NCI-H2107 treated with DMSO at 0.1 percent for 48 hours (cell line): ENCODE results near the gene JPH3.

Experiments used
- DNase-seq: peaks from one replicate; lab custom pipeline; 2025; ENCODE audit not compliant: unreplicated experiment; lab: John Stamatoyannopoulos, UW

JPH3 gene

GRCh38 chr16:87648698-87649487, 46.6 kb downstream of the JPH3 start:
- no peak for DNase-seq

- no peak for DNase-seq
These were observed 50.1 kb downstream of the JPH3 start for GRCh38 chr16:87652386-87652785.

GRCh38 chr16:87652799-87653198, 50.5 kb downstream of the JPH3 start:
- no peak for DNase-seq

- no peak for DNase-seq
These were observed 50.9 kb downstream of the JPH3 start for GRCh38 chr16:87653234-87653633.

- DNase-seq = no peak
These were observed 52.5 kb downstream of the JPH3 start for GRCh38 chr16:87654826-87655225.

- no peak for DNase-seq
These were observed 54.0 kb downstream of the JPH3 start for GRCh38 chr16:87656328-87656727.

GRCh38 chr16:87657621-87658192, 55.4 kb downstream of the JPH3 start:
- no peak for DNase-seq

- DNase-seq = no peak
These were observed 56.4 kb downstream of the JPH3 start for GRCh38 chr16:87658564-87659225.

- no peak for DNase-seq
These were observed 59.3 kb downstream of the JPH3 start for GRCh38 chr16:87661561-87661960.

- DNase-seq = no peak
These were observed 60.2 kb downstream of the JPH3 start for GRCh38 chr16:87662254-87663204.

GRCh38 chr16:87664792-87665191, 62.5 kb downstream of the JPH3 start:
- no peak for DNase-seq

- no peak for DNase-seq
These were observed 62.9 kb downstream of the JPH3 start for GRCh38 chr16:87665193-87665592.

- DNase-seq = no peak
These were observed 64.6 kb downstream of the JPH3 start for GRCh38 chr16:87666919-87667318.

- DNase-seq = no peak
These were observed 65.1 kb downstream of the JPH3 start for GRCh38 chr16:87667443-87667842.

- DNase-seq = no peak
These were observed 65.6 kb downstream of the JPH3 start for GRCh38 chr16:87667946-87668345.

GRCh38 chr16:87669672-87670071, 67.4 kb downstream of the JPH3 start:
- DNase-seq = no peak

- DNase-seq = no peak
These were observed 68.9 kb downstream of the JPH3 start for GRCh38 chr16:87671221-87671620.

GRCh38 chr16:87671715-87672270, 69.5 kb downstream of the JPH3 start:
- DNase-seq = no peak

GRCh38 chr16:87674419-87674818, 72.1 kb downstream of the JPH3 start:
- DNase-seq = no peak

GRCh38 chr16:87675111-87675719, 72.9 kb downstream of the JPH3 start:
- no peak for DNase-seq
